Sigmoid colon (tissue), 4 donors: Measurements from ENCODE around the gene ABCF3.

Source experiments
- CTCF ChIP-seq, 4 experiments: fragments of 450-650 bp in 3 of 4; fragments of 200-600 bp in 1 of 4; IDR thresholded peaks; one replicate each; pipeline ENCODE4 v1.5.1; 2016 to 2019; ENCODE audit warnings: antibody characterized with exemption in 4 of 4, mild to moderate bottlenecking in 3 of 4, moderate library complexity in 2 of 4
- POLR2A ChIP-seq, 2 donors: fragments of 450-650 bp; IDR thresholded peaks; one replicate each; pipeline ENCODE4 v1.6.1; 2016; ENCODE audit warnings: antibody characterized with exemption in 2 of 2, mild to moderate bottlenecking in 2 of 2, moderate library complexity in 2 of 2
- POLR2AphosphoS5 ChIP-seq, 4 donors: sonication (generic); formaldehyde crosslinking; IDR thresholded peaks; one replicate each; pipeline ENCODE4 v1.6.1; 2017; ENCODE audit warnings: antibody characterized with exemption in 4 of 4

GRCh38 chr3:184237807-184238206 lies 51.8 kb downstream of the ABCF3 start:
- TF ChIP-seq CTCF (IDR thresholded peaks at IDR 0.05): no peak
- no peak for TF ChIP-seq POLR2A (IDR thresholded peaks at IDR 0.05)
- no peak for TF ChIP-seq POLR2AphosphoS5 (IDR thresholded peaks at IDR 0.05)
